PFSK-1 (cell line): ENCODE data around the gene RANBP1.

Experiments
- POLR2AphosphoS5 ChIP-seq: IDR thresholded peaks from 2 replicates; pipeline ENCODE4 v1.6.1; 2012; ENCODE audit warnings: low read depth, mild to moderate bottlenecking, control low read depth, low read length, moderate library complexity
- REST ChIP-seq, 2 experiments: IDR thresholded peaks; 2 replicates each; pipeline versions ENCODE4 v1.6.1 to v1.8.0; 2011 to 2012; ENCODE audit warnings: low read depth in 2 of 2, low read length in 2 of 2, control low read depth in 1 of 2, inconsistent platforms in 1 of 2, mild to moderate bottlenecking in 1 of 2, moderate library complexity in 1 of 2; ENCODE audit not compliant: insufficient read depth in 1 of 2
- TAF1 ChIP-seq: IDR thresholded peaks from 2 replicates; pipeline ENCODE4 v1.6.1; 2012; ENCODE audit warnings: low read length, control low read depth, borderline replicate concordance; ENCODE audit not compliant: insufficient read depth

DNA sequence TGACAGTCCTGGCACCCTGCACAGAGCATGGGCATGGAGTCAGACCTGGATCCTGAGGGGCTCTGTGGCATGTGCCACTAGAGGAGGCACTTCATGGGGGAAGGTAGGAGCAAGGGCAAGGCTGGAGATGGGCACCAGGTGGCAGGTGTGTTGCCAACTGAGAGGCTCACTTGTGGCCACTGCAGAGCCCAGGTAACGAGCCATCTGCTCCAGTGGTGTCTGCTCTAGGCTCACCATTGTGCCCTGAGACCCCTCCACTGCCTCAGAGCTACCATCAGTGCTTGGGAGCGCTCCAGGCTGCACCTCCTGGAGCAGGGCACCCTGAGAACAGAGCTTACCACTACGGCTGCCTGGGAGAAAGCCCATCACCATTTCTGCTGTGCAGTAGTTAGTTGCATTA, 14.4 kb downstream of the RANBP1 start:
- no peak for TF ChIP-seq POLR2AphosphoS5
- no peak for TF ChIP-seq TAF1
- no peak for TF ChIP-seq REST (IDR thresholded peaks at IDR 0.05; ENCODE audit: insufficient read depth in 1 of 2, low read depth in 2 of 2, low read length in 2 of 2)
